AG09319 (cell line): ENCODE data around the gene ARMC3.
A peak's percentile ranks its signal among the peaks of the same experiment; 100 is the strongest.

Source experiments
- DNase-seq: peaks from one replicate; pipeline ENCODE4 v3.0.0-alpha.2; 2010; ENCODE audit warnings: low read depth; ENCODE audit errors: extremely low read depth
- TF ChIP-seq, protein P1 (sequence below): IDR thresholded peaks from 2 replicates; pipeline ENCODE4 v1.5.1; 2011; ENCODE audit warnings: low read depth, mild to moderate bottlenecking, inconsistent platforms, low read length, moderate library complexity

The ARMC3 gene

GRCh38 chr10:23079700-23080099 lies 151.8 kb downstream of the ARMC3 start:
- TF ChIP-seq, protein P1, sequence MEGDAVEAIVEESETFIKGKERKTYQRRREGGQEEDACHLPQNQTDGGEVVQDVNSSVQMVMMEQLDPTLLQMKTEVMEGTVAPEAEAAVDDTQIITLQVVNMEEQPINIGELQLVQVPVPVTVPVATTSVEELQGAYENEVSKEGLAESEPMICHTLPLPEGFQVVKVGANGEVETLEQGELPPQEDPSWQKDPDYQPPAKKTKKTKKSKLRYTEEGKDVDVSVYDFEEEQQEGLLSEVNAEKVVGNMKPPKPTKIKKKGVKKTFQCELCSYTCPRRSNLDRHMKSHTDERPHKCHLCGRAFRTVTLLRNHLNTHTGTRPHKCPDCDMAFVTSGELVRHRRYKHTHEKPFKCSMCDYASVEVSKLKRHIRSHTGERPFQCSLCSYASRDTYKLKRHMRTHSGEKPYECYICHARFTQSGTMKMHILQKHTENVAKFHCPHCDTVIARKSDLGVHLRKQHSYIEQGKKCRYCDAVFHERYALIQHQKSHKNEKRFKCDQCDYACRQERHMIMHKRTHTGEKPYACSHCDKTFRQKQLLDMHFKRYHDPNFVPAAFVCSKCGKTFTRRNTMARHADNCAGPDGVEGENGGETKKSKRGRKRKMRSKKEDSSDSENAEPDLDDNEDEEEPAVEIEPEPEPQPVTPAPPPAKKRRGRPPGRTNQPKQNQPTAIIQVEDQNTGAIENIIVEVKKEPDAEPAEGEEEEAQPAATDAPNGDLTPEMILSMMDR, result no peak
- DNase-seq, result no peak

- TF ChIP-seq, protein P1, result no peak
- no peak for DNase-seq
Observed at GRCh38 chr10:23080262-23080661, 152.4 kb downstream of the ARMC3 start.

GRCh38 chr10:23081221-23081750 lies 153.4 kb downstream of the ARMC3 start:
- no peak for DNase-seq
- TF ChIP-seq, protein P1, result no peak

- TF ChIP-seq, protein P1, result peak; percentile 15
- DNase-seq, result no peak
Observed at GRCh38 chr10:23081891-23082290, 154.0 kb downstream of the ARMC3 start.
